Germinal center (tissue), 1 donor: ENCODE data around the gene SYT9.
A peak's percentile ranks its signal among the peaks of the same experiment; 100 is the strongest.

Source experiments
- DNase-seq: peaks from one replicate; pipeline ENCODE4 v3.0.0; 2012; ENCODE audit warnings: mixed read lengths, low spot score

The SYT9 gene

DNA sequence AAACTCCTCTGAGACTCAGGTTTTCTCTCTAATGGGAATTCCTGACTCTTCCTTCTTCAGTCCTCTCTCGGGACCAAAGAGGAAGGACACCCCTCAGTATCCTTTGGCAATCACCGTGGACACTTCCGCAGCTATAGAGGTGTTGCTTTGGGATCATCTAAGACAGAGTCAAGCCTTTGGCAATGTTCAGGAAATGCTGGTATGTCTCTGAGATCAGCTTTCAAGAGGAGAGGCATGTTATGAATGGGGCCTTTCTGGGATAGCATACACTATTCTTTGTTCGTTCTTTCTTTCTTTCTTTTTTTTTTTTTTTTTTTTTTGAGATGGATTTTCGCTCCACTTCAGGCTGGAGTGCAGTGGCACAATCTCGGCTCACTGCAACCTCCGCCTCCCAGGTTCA is 219.4 kb downstream of the SYT9 start:
- no peak for DNase-seq

DNA sequence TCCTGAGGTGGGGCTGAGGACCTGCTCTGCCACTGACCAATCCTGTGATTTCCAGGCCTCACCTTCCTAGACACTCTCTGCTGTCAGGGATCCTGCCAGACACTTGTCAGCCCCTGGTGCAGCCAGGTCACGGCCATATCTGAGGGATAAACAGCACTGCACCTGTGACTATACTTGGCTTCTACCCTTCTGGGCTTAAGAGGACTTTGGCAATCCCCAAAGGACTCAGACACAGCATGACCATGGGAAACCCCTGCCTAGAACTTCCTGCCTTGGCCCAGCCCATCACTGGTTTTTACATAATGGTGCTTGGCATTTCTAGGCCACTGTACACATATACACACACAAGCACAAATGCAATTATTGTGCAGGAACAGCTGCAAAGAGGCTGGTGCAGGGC is 222.0 kb downstream of the SYT9 start:
- peak; percentile 62 for DNase-seq

DNA sequence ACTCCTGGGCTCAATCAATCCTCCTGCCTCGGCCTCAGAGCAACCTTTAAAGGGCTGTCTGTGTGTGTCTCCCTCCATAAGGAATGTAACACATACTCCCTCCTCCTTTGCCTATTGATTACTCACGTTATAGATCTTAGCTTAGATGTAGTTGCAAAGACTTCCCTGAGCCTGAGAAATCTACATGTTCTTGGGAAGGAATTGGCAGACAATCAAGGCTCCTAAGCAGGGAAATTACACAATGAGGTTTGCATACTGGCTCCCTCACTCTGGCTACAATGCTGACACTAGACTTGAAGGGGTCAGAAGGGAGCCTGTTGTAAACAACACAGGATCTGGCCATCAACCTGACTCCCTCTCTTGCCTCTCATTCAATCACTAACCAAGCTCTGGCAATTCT is 228.4 kb downstream of the SYT9 start:
- DNase-seq, result no peak

DNA sequence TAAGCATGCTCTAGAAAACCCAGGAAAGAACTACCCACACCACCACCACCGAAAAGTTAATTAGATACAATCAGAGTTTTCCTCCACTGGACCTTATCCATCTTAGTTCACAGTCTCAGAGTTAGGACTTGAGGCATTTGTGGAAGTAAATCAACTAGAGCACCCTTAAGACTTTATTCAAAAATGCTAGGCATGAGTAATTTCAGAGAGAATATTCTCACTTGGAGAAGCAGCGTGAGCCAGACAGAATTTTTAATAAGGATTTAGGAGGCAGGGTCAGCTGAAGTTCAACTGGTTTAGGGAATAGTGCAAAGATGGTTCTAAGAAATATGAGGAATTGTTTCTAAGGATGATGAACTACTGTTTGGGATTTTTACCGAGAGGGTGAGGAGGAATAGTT is 232.4 kb downstream of the SYT9 start:
- DNase-seq, result no peak

DNA sequence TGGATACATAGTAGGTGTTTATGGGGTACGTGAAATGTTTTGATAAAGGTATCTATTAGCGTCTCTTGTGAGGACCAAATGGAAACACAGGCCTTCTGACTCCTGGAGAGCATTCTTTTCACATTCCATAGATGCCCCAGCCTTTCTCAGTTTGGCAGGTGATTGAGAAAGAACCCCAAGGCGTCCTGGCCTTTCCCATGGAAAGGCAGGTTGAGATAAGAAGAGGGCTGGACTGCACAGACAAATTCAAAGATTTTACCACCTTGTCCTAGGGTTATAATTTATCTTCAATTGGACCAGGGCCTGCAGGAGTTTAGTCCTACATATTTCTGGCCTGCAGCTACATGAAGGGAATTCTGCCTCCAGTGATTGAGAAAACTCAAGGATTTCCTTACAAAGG is 232.9 kb downstream of the SYT9 start:
- DNase-seq, result no peak

DNA sequence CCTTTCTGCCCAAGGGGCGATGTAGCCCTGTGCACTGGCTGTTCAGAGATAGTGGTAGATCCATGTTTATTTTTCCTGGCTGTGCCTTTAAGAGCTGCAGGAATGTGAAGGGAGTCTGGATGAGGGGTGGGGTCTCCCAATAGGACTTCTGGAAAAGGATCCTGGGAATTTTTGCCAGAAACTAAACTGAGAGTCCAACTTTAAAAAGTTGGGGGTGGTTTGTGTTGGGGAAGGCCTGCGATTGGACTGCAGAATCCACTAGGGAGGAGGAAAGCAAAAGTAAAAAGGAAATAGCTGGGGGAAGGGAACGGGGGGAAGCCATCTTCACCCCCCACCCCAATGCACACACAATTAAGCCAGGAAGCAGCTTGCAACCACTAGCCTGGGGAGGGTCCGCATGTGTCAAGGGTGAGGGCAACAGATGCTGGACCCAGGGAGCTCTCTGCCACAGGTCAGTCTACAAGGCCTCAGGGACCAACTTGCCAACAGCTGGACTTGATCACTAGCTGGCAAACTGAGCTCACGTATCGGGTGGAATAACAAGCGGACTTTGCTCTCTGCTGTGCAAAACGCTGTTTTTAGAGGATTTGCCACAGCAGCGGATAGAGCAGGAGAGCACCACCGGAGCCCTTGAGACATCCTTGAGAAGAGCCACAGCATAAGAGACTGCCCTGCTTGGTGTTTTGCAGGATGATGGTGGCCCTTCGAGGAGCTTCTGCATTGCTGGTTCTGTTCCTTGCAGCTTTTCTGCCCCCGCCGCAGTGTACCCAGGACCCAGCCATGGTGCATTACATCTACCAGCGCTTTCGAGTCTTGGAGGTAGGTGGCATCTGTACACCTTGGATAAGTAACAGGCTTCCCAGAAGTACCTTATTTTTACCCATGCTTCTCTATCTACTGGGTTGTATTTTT is 233.7 kb downstream of the SYT9 start, which contains the start of gene OLFML1:
Gene OLFML1, plus strand, starts transcription at position 321 of the 912 bp plus-strand sequence. Its CDS starts 370 bp downstream, at position 691.
- no peak for DNase-seq

DNA sequence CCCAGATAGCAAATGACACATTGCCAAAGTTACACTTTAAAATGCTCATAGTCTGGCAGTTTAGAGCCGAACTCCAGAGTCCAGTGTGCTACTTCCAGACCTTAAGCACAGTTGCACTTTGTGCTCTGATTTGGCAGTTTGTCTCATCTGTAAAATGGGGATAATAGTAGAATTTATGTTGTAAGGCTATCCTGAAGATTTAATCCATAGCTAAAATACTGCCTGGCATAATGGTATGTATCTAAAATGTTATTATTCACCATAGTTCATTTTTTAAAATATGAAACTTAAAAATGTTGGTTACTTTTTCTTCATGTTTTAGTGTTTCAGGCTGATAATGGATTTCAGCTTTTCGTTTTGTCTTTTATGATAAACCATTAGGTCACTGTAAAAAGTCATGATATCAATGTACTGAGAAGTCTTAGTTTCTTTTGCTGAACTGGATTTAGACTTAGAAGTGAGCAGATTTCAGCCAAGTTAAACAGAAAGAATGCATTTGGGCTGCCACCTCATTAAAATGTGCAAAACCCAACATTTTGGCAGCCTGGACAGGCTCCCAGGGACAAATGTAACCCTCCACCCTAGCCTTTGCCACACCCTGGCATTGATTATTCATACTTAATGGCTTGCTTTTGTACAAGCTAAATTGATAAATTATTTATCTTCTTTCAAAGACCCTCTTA is 234.5 kb downstream of the SYT9 start:
- no peak for DNase-seq

DNA sequence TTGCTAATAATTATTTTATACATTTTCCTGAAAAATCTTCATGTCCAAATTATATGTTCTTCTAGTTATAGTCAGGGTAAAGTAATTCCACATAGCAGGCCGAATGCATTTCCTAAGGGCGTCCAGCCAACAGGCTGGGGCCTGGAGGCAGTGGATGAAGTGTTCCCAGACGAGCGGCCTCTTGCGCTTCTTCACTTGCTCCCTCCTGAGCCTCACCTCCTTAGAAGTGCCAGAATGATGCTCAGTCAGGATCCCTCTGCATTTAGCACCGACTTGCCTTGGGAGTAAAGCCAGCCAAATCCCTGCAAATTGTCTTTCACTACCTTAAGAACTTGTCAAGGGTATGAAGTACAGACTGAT is 235.1 kb downstream of the SYT9 start:
- no peak for DNase-seq

DNA sequence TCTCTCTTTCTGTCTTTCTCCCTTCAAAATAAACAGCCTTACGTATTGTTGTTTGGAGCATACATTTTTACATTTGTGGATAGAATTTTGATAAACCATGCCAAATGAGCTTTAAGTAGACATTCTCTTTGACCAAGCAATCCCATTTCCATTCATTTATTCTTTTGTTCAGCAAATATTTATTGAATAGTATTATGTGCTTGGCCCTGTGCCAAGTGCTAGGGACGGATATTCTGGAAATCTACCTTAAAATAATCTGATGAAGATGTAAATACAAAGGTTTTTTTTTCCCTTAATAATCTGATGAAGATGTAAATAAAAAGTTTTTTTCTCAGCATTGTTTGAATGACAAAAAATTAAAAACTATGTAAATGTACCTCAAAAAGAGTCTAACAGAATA is 235.7 kb downstream of the SYT9 start:
- DNase-seq, result no peak

DNA sequence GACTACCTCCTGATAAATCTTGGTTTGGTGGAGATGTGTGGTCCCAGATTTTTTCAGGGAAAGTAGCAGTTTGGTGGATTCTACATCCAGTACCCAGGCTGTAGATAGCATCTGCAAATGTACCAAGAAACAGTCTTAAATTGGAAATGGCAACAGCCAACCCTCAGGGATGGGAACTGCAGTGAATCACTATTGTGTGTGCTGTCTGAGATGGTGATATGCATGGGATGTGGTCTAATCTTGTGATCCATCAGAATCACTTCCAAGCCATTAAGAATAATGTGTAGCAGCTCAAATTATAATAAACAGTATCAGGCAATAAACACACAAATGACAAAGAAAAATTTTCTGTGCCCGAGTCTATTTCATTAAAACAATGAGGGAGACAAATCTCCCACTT is 237.0 kb downstream of the SYT9 start:
- DNase-seq, result no peak

DNA sequence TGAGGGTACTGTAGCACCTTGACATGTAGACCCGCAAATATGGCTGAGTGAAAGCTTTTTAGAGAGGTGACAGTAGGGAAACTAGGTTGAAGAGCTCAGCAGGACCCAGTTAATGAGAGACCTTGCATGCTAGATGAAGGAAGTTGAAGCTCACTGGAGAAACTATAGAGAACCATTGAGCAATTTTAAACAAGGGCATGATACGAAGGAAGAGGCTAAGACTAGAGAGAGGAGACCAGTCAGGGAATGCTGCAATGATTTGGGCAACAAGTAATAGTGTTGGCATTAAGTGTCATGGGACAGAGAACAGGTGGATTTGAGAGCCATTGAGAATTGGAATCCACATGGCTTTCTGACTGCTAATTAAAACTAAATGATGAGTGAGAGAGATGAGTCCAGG is 237.7 kb downstream of the SYT9 start:
- DNase-seq, result no peak

DNA sequence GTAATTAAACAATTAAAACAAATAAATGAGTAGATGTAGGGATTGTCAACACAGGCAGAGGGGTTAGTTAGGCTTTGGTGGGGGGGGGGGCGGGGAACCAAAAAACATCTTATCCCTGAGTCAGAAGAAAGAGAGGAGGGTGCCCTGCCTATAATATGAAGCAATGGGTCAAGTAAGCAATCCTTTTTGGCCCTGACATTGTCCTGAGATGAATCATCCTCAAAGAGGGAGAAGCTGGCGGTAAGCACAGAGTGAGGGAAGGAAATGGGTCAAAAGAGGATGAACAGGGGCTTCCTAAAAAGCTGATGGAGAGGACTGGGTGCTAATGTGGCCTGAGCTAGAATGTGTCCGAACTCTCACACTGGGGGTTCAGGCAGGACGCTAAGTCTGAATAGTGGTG is 238.3 kb downstream of the SYT9 start:
- DNase-seq, result no peak

DNA sequence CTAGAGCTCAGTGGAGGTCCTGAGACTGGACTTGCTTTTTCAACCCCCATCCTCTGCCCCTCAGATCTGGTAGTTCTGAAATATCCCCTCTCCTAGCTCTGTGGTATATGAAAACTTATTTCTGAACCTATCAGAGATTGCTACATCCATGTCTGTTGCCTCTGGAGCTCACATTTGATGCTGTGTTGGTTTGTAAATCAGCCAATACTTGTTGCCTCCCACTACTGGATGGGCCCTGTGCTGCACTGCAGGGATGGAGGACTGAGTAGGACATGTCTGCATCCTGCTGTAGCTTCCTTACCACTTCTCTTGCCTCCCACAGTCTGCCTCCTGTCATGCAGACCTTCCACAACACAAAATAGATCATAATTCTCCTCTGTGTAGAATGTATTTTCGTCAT is 238.8 kb downstream of the SYT9 start:
- no peak for DNase-seq

DNA sequence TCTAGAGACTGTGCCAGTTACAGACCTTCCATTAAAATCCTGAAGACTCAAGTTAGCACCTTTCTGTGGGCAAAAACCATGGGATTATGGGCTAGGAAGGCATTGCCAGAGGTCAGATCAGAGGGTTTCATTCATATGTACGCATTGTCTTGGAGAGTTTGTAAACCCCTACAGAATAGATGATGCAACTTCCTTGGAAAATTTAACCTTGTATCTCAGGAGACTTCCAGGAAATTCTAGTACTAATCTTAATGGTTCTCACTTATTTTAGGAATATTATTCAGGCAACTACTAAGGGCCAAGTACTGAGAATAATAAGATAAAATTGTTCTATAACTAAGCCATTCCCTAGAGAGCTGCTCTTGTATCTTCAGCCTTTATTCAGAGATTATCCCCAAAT is 240.5 kb downstream of the SYT9 start:
- no peak for DNase-seq

DNA sequence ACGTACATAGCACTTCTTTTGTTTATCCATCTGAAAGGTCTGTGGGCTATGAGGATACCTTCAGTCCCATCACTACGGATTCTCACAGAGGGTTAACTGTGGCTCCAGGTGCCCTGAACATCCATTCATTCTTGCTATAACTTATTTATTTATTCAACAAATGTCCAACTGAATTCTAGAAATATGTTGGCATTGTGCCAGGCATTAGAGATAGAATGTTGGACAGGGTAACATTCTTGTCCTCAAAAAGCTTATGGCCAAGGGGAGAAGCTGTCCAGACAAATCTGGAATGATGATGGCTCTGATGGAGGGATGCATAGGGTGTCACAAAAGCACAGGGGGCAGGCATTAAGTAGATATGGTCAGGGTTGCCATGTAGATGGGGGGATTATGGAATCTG is 242.0 kb downstream of the SYT9 start:
- DNase-seq, result no peak

DNA sequence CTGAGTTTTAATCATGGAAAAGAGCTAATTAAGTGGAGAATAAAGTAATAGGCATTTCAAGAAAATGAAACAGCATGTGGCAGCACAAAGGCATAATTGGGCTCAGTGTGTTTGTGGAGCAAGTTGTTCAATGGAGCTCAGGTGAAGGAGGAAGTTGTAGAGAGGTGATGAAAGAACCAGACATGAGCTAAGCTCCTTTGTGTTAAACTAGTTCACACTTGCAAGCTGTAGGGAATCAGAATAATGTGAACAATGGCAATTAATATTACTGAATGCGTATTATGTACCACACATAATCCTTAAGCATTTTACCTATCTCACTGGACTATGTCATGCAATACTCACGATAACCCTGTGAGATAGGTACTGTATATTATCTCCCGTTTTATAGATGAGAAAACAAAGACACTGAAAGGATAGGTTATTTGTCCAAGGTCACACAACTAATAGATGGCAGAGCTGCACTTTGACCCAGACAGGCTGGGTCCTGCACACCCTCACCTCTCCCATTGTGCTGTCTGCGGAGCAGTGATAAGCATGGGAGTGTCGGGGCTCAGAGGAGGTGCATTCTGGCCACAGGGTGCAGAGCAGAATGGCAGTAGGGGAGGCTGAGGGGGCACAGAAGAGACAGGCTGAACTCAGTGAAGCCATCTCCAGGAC is 242.5 kb downstream of the SYT9 start:
- DNase-seq, result no peak

DNA sequence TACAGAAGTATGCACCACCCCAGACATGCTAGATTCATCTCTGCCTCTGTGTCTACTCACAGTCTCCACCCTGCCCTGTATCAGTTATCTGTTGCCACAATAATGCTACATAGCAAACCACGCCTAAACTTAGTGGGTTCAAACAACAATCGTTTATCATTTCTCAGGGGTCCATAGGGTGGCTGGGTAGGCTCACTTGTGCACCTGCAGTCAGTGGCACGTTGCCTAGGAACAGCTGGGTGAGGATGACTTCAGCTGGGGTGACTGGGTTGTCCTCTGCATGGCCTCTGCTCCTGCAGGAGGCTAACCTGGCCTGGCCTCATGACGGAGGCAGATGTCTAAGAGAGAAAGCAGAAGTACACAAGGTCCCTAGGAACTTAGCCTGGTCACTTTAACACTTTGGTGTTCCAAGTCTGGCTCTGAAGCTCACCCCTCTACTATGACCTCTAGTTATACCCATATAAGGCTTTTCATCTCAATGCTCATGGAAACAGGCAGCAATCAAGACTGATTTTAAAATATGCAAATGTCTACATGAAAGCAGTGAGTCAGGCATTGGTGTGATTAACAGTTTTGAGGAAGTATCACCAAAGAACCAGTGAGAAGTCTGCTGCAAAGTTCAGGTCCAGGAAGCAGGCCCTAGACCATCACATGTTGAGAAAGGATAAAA is 244.3 kb downstream of the SYT9 start:
- peak; percentile 72 for DNase-seq

DNA sequence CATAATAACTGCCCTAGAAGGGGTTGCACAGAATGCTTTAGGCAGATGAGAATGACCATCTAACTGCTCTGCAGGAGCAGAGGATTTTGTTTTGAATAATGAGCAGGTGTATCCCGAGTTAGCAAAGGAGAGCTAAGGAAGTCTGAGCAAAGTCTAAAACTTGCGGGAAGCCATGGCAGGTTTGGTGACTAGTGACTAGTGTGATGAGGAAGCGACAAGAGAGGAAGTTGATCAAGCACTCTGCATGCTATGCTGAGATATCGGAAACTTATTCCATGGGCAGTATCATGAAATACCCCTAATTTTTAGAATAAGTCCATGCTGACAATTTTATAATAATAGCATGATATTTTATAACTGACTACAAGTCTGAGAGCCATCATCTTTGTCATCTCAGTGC is 246.5 kb downstream of the SYT9 start:
- no peak for DNase-seq

DNA sequence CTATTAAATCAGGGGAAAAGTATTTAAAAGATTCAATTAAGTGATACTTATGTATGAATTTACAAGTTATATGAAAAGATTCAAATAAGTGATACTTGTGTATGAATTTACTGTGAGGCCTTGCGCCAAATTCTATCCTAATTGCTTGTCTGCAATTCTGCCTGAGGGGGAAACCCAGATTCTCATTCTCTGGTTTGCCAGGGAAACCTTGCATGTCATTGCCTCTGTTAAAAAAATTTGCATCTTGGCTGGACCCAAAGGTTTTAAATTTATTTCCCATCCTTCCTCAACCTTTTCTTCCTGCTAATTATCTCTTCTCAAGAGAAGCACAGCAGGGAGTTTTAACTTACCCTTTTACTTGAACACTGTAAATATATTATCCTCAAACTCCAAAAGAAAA is 247.4 kb downstream of the SYT9 start:
- no peak for DNase-seq

DNA sequence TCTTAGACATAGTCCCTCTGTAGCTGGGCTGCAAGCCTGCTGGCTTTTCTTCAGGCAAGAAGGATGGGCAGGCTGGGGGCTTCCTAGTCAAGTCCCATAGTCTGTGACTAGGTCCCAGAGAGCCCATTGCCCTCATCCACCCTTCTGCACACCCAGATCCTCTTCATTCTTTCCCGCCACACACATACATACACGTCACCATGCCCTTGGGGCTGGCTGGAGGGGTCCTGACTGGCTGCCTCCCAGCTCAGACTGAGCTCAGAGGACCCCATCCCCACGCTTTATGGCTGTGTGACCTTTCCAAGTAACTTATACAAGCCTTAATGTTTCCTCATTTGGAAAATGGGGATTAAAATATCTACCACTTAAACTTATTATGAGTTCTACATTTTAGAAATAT is 248.5 kb downstream of the SYT9 start:
- DNase-seq, result no peak

DNA sequence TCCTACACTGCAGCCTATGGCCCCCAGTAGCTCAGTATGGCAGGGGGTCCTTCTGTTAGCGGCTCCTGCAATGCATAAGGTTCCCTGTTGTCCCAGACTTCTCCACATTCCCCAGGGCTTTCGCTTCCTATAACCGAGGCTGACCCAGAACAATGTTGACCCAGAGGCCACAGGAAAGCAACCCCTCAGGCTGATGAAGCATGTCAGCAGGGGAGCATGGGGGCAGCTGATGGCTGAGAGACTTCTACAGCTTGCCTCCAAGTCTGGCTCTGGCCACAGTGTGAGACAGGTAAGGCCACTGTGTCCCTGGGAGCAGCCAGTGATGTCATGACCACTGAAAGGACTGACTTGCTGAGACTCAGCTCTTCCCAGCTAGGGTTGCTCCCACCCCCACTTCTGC is 249.5 kb downstream of the SYT9 start:
- no peak for DNase-seq

DNA sequence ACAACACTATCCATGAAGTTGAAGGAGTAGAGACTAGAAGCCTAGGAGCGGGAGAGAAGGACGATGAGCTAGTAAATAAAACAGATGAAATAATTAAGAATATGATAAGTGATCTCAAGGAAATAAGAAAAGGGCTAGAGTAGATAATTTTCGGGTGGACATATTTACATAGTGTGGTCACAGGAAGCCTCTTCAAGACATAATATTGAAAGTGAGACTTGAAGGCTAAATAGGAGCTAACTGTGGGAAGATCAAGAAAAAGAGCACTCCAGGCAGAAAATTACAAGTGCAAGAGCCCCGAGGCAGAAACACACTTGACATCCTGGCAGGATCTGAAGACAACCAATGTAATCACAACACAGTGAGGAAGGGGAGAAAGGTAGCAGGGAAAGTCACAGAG is 250.2 kb downstream of the SYT9 start:
- DNase-seq, result no peak

DNA sequence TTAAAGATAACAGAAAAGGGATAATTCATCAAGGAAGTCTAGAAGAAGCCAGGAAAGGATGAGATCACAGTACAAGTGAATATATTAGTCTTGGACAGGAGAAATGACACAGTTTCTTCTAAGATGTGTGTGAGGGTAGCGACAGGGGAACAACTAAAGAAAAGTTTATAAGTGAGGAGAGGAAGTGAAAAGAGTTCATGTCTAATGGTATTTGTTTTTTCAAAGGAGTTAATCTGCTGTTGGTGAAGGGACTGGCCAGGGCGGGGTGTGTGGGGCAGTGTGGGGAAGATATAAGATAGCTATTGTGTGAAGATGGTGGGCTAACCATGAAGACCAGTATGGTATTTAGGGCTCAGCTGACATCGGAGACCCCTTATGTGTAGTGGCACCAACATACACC is 254.5 kb downstream of the SYT9 start:
- no peak for DNase-seq
